HG02885 (cell line): ENCODE measurements around the gene MAP2K2.

ENCODE experiments used
- ATAC-seq: cut with Tn5 transposase; IDR thresholded peaks from one replicate; pipeline ENCODE4 v1.9.1; 2021; ENCODE audit warnings: mild to moderate bottlenecking; ENCODE audit not compliant: unreplicated experiment, poor library complexity

The MAP2K2 gene

DNA sequence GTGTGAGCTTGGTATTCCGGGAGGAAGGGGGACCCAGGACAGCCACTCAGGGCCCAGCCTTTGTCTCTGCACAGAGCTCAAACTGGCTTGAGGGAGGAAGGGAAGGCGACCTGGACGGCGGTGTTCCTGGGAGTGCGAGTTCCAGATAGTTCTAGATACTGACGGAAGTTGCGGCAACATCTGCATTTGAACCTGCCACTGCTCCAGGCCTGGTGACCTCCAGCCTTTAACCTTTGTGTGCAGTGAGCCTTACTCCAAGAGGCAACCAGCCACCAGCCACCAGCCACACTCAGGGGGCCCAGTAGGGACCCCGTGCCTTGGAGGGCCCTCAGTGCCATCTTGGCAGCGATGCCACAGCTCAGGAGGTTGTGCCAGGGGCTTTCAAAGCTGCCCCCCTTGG, 41.8 kb downstream of the MAP2K2 start:
- no peak for ATAC-seq

DNA sequence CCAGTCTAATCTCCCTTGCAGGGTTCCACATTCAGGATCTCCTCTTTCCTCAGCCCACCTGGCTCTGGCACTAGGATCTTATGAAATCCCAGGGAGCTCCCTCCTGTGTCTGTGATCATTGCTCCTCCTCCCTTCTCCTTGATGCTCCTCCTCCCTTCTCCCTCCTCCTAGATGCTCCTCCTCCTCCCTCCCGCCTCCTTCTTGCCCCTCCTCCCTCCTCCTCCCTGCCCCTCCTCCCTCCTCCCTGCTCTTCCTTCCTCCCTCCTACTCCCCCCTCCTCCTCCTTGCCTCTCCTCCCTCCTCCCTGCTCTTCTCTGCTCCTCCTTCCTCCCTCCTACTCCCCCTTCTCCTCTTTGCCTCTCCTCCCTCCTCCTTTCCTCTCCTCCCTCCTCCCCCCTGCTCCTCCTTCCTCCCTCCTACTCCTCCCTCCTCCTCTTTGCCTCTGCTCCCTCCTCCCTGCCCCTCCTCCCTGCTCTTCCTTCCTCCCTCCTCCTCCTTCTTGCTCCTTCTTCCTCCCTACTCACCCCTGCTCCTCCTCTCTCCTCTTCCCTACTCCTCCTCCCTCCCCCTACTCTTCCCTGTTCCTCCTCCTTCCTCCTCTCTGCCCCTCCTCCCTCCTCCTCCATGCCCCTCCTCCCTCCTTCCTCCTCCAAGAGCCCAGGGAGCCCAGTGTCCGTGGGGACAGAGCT, 42.3 kb downstream of the MAP2K2 start:
- ATAC-seq = no peak

DNA sequence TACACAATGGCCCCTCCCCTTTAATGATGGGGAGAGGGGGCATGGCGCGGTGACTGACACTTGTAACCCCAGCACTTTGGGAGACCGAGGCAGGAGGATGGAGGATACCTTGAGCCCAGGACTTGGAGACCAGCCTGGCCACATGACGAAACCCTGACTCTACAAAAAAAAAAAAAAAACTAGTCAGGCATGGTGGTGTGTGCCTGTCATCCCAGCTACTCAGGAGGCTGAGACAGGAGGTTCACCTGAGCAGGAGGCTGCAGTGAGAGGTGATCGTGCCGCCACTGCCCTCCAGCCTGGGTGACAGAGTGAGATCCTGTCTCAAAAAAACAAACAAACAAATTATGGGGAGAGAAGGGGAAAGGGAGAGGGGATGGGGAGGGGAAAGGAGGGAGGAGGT, 43.4 kb downstream of the MAP2K2 start:
- ATAC-seq = no peak

DNA sequence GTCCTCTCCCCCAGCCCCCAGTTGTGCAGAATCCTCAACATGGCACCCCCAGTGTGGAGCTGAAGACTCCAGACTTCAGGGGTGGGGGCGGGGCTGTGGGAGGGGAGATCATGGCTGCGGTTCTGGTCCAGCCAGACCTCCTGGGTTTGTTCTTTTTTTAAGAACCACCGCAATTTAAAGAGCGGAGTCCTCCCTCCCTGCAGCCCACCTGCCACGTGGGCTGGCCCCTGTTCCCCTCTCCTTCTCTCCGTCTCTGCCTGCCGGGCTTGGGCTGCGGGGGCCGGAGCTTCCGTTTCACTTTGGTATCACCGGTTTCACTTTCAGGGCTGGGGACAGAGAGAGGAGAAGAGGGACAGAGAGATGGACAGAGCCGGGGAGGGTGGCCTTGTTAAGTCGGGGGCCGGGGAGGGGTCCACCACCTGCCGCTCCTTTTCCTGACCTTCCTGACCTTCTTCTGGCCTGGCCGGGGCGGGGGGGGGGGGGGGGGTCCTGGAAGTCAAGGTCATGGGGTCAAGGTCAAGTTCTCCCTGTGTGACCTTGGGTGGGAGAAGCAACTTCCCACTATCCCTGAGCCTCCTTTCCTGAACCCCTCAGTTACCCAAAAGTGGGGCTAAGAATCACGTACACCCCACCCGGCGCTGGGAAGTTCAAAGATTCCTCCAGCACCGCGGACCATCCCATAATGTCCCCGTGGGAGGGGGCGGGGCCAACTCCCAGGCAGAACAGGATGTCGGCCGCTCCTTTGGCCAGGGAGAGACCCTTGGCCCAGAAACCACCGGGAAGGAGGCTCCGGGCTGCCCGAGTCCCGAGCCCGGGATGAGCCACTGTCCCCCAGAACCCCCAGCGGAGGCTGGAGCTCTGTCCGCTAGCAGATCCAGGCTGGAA, 45.9 kb downstream of the MAP2K2 start:
- no peak for ATAC-seq

DNA sequence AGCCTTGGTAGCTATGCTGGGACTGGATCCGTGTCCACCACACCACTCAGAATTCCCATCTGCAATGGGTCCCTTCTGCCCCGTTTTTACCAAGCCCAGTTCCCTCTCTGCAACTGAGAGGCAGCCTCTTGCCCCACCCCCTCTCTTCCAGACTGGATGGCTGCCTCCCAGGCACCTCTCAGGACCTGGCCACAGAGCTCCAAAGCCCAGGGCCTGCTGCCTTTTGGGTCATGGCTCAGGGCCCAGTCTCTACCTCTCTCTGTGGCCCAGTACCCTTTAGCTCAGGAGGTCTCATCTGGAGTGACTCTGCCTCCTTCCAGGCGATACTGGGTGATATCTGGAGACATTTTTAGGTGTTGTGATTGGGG, 46.9 kb downstream of the MAP2K2 start:
- no peak for ATAC-seq

DNA sequence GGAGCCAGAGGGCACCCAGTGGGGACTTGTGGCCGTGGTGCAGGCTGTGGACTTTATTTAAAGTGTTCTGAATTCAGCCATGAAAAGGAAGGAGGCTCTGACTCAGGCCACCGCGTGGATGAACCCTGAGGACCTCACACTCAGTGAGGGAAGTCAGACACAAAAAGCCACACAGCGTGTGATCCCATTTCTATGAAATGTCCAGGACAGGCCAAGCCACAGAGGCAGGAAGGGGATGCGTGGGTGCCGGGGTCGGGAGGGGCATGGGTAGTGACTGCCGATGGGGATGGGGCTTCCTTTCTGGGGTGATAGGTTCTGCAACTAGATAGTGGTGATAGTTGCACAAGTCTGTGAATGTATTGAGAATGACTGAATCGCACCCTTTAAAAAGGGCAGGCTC, 48.5 kb downstream of the MAP2K2 start:
- no peak for ATAC-seq

DNA sequence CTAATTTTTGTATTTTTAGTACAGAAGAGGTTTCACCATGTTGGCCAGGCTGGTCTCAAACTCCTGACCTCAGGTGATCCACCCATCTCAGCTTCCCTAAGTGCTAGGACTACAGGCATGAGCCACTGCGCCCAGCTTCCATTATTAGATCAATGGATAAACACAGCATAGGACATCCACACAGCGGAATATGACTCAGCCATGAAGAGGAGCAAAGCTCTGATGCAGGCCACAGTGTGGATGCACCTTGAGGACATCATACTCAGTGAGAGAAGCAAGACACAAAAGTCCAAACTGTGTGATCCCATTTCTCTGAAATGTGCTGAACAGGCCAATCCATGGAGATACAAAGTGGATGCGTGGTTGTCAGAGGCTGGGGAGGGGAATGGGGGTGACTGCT, 52.3 kb downstream of the MAP2K2 start:
- no peak for ATAC-seq

DNA sequence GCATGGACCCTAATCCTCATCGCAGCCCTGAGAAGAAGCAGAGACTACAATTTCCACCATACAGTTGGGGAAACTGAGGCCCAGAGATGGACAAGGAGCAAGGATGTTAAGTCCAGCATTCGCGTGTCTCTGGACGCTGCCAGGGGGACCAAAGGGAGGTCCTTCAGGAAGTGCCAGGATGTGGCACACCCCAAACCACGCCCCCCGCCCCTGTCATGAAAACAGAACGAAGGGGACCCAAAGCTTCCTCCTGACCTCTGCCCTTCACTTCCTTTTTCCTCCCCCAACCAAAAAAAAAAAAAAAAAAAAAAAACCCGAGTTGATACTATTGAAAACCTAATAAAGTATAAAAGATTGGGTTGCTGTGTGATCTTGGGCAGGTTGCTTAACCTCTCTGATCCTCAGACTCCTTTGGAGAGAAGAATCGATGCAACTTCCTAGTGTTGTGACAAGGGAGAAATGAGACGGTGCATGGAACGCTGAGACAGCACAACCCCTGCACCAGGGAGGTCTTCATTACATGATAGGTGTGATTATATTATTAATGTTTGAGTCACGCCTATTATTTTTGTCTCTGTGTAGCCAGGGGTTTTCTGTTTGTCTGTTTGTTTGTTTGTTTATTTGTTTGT, 54.5 kb downstream of the MAP2K2 start:
- no peak for ATAC-seq

DNA sequence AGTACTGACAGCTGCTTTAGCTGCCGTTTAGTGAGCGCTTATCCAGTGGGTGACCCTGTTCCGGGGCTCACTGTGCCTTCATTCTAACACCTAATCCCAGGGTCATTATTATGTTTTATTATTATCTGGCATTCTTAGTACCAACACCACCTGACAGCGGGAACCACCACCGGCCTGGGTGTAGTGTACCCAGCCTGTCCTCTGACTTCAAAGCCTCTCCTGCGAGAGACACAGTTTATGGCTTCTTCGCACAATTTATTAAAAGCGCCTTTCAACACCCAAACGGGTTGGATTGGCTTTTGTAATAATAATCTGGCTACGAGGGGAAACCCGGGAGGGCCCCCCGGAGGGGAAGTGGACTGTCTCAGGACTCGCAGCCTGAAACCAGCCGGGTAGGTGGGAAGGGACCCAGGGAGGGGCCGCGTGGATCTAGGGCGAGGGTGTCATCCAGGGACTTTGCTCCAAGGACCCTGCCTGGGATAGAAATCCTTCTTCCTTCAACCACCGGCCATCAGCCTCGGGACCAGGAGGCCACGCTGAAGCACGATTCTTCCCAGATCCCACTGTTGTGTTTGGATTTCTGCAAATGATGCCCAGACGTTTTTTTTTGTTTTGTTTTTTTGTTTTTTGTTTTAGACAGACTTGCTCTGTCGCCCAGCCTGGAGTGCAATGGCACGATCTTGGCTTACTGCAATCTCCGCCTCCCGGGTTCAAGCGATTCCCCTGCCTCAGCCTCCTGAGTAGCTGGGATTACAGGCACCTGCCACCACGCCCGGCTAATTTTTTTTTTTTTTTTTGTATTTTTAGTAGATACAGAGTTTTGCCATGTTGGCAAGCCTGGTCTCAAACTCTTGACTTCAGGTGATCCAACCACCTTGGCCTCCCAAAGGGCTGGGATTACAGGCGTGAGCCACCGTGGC, 55.6 kb downstream of the MAP2K2 start:
- ATAC-seq = no peak

DNA sequence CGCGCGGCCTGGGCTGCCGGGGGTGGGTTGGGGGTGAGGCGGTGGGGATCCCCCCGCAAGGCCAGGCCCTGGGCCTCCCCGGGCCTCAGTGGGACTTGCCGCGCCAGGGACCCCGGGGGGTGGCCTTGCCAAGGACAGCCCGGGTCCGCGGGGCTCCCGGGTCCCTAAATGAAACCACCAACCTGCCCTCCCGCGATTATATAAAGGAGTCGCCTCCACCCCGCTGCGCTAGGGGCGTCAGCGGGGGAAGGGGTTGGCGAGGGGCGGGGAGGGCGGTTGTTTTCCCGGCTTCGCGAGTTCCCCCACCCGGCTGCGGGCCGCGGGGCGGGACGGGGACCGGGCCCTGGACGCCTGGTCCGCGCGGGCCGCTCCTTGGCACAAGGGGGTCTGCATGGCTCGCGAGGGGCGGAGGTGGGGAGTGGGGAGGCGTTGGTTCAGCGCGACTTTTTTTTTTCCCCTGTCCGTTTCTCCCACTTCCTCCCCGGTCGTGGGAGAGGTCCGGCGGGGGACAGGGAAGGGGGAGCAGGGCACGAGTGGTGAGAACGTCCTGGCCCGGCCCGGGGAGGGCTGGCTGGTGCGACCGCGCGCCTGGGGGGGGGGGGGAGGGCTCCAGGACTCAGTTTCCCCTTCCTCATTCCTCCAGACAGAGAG, 56.4 kb downstream of the MAP2K2 start:
- no peak for ATAC-seq

DNA sequence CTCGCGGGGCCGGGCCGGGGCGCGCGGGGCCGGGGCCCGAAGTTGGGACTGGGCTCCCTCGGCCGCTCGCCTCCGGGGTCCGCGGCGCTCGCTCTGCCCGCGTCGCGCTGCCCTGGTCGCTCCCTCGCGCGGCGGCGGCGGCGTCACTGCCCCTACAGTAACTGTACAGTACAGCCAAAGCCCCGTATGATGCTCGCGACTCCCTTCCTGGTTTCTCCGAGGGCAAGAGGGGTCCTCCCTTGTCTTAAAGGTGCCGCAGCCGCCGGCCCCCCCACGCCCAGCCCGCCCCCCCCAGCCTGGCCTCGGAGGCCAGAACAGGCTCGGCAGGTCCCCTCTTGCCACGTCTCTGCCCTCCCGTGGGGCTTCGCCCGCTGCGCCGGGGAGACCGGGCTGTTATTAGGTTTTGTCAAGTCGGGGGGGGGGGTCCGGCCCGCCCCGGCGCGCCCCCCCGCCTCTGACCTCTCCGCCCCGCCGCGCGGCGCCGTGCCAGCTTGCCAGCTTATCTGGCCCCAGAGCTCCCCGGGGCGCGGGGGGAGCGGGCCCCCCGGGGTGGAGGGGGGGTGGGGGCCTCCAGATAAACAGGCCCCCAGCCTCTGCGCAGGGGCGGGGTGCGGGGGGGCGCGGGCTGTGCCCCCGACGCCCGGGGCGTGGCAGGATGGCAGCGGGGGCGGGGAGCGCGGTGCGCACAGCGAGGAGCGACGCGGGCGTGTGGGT, 57.1 kb downstream of the MAP2K2 start, which contains the start of gene ZBTB7A:
Gene ZBTB7A (minus strand): TSS at position 218 of the 714 bp plus-strand sequence. CDS start 11,667 bp downstream, outside the sequence.
- no peak for ATAC-seq

DNA sequence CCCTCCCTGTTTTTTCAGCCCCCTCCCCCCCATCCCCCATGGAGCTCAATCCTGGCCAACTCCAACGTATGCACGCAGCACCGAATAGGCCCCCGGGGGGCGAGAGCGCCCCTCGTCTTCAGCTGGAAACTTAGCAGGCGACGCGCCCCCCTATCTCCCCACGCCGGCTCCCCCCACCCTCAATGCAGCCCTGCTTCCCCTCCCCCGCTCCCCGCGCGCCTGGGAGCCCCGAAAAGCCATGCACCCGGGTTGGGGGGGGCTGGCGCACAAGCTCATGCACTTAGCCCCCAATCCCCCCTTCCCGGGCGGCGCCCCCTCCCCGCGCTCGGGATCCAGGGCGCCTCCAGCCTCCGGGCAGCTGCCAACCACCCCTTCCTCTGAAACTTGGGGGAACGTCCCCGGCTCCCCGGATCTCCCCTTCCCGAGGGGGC, 57.7 kb downstream of the MAP2K2 start:
- ATAC-seq = no peak

DNA sequence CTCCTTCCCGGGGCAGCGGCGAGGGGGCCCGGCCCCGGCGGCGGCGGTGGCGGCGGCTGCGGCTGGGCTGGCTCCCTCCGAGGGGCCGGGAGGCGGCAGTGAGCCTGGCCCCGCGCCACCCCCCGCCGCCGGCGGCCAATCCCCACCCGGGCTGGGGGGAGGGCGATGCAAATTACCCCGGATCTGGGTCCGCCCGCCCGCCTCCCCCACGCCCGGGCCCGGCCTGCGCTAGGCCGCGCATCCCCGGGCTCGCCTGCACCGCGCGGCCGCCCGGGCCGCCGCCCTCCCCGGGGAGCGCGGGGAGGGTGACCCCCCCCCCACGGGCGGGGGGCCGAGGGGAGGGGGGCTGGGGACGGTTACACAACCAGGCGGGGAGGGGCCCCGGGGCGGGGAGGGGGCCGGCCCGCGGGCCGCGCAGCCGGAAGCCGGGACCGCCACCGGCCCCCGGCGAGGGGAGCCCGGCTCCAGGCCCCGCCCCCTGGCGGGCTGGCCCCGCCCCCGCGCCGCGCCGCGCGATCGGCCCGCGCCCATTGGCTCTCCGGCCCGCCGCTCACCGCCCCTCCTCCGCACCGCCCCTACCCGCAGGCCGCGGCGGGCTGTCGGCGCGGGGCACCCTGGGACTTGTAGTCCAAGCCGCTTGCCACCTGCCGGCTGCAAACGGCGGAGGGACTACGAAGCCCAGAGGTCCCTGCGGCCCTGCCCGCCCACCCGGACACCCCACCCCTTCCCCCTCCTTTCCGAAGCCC, 58.3 kb downstream of the MAP2K2 start:
- ATAC-seq = peak; percentile 76

DNA sequence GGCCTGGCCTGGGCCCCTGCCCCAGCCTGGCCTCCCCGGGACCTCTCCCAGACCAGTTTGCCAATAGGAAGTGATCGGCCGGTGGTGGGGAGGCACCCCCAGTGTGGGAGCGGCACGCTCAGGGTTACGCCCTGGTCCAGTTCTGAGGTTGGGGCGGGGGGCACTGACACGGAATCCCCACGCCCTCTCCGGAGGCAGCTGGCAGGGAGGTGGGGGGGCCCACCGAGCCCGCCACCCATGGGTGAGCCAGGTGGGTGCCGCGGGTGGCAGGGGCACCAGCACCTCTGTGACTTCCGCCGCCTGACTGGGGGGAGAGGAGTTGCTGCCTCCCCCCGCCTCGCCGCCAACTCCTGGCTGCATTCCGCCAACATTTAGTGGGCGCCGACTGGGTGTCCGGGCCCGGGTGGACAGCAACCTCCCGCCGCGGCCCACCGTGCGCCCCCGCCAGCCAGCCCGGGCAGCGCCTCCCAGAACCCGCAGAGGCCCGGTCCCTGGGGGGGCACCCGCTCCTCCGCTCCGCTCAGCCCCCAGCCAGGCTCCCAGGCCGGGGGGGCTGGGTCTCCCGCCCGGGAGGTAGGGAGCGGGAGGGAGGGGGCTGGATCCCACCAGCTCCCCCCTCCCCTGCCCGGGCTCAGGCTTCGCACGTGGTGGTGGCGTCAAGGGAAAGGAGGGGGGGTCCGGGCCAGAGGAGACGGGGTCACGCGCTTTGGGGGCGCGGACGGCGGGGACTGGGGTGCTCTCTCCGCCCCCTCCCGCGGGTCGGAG, 59.2 kb downstream of the MAP2K2 start:
- ATAC-seq = peak; percentile 1

DNA sequence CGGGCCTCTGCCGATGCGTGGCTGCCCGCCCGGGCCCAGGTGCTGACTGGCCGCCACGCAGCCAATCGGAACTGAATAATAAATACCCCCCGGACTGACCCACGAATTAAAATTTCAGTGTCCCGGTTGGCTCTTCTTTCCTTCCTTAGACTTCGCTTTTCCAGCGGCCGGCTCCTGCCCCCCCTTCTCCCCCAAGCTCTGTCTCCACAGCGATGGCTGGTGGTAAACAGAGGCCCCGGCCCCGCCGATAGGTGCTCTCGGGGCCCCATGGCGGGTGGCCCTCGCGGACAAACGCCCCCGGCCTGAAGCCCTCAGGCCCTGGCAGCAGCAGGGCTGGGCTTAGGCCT, 59.8 kb downstream of the MAP2K2 start:
- ATAC-seq = no peak

DNA sequence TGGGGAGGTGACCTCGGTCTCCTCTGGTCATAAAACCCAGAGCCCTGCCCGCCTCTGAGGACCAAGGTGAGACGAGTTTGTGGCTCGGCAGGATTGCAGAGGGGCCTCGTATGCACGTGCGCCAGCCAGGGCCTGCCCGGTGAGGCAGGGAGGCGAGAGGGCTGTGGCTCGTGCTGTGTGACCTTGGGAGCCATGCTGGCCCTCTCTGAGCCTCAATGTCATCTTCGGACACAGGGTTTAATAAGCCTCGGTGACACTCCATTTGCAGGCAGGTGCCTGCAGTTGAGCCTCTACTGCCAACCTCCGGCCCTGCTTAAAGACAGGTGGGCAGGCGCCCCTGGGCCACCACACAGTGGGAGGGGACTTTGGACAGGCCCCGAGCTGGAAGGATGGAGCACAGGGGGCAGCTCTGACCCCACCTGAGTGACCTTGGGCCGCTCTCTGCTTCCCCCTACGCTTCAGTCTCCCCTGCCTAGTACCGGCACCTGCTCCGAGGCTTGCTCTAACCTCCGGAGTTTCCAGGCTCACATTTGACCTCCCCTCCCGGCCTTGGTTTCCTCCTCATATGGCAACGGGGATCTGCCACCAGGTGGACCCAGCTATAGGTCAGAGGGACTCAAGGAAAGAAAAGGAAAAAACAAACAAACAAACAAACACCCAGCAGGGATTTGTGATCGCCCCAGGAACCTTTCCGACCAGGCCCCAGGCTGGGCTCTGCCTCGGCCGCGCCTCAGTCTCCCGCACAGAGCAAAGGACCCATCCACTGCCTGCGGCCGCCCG, 60.4 kb downstream of the MAP2K2 start:
- ATAC-seq = no peak
